GM23248 (cell line): ENCODE measurements around the gene GAGE12J.

ENCODE experiments used
- EZH2 ChIP-seq: fragments of 200-600 bp; sonication (generic); IDR thresholded peaks from 2 replicates; pipeline ENCODE4 v1.6.1; 2018; ENCODE audit warnings: antibody characterized with exemption, mild to moderate bottlenecking; ENCODE audit not compliant: insufficient read depth, poor library complexity, severe bottlenecking
- EZH2phosphoT487 ChIP-seq: fragments of 200-600 bp; sonication (generic); IDR thresholded peaks from 2 replicates; pipeline ENCODE4 v1.6.1; 2018; ENCODE audit warnings: antibody characterized with exemption, moderate library complexity, mild to moderate bottlenecking, low read depth; ENCODE audit not compliant: insufficient read depth

DNA sequence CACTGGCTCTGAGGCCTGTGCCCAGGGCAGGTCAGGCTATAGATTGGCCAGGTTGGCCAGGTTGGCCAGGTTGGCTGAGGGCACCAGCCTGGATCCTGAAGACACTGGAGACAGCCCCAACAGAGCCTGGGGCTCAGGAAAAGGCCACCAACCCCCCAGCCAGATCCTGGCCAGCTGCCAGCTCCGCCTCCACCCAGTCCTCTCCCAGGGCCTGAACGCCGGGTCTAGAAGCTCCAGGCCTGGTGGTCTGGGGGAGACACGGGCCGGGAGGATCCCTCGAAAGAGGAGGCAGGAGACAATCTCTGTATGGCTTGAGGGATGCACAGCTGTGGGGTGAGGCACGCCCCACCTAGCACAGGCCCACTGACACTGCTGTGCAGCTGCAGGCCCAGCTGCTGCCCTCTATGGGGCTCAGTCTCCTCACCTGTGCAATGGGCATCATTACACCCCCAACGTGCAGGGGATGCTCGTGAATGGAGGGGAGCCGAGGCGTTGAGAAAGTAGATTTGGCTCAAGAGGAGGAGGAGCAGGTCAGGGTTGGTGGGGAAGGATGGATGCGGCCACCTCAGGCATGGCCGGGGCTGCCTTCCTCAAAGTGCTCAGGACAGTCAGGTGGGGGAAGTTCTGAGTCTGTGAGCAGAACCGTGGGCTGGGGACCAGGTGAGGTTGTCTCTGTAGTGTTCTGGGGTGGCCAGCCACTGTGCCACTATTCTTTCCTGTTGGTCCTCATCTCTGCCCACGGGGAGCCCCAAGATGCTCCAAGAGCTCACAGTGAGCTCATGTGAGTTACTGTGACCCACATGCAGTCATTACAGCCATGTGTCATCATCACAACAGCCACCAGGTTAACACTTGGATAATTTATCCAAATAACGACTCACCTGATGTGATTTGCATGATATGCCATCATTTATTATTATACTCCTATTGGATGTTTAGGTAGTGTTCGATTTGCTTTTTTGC is 29.2 kb upstream of the GAGE12J start:
- TF ChIP-seq EZH2phosphoT487 (no peak), EZH2 (no peak)
